Measurements from ENCODE around the gene EPHA5.

The EPHA5 gene

DNA sequence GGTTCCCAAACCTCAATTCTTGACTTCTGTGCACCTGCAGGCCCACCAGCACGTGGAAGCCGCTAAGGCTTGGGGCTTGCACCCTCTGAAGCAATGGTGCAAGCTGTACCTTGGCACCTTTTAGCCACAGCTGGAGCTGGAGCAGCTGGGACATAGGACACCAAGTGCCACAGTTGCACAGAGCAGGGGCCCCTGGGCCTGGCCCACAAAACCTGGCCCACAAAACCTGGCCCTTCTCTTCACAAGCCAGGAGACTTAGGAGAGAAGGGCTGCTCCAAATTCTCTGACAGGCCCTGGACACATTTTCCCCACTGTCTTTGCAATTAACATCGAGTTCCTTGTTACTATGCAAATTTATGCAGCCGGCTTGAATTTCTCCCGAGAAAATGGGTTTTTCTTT is 197.8 kb downstream of the EPHA5 start (continued):
- TF ChIP-seq, protein P1, sequence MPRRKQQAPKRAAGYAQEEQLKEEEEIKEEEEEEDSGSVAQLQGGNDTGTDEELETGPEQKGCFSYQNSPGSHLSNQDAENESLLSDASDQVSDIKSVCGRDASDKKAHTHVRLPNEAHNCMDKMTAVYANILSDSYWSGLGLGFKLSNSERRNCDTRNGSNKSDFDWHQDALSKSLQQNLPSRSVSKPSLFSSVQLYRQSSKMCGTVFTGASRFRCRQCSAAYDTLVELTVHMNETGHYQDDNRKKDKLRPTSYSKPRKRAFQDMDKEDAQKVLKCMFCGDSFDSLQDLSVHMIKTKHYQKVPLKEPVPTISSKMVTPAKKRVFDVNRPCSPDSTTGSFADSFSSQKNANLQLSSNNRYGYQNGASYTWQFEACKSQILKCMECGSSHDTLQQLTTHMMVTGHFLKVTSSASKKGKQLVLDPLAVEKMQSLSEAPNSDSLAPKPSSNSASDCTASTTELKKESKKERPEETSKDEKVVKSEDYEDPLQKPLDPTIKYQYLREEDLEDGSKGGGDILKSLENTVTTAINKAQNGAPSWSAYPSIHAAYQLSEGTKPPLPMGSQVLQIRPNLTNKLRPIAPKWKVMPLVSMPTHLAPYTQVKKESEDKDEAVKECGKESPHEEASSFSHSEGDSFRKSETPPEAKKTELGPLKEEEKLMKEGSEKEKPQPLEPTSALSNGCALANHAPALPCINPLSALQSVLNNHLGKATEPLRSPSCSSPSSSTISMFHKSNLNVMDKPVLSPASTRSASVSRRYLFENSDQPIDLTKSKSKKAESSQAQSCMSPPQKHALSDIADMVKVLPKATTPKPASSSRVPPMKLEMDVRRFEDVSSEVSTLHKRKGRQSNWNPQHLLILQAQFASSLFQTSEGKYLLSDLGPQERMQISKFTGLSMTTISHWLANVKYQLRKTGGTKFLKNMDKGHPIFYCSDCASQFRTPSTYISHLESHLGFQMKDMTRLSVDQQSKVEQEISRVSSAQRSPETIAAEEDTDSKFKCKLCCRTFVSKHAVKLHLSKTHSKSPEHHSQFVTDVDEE (CRISPR knock-in tag; IDR thresholded peaks at IDR 0.05): no peak
- no peak for TF ChIP-seq ISL1 (CRISPR knock-in tag; IDR thresholded peaks at IDR 0.05)

DNA sequence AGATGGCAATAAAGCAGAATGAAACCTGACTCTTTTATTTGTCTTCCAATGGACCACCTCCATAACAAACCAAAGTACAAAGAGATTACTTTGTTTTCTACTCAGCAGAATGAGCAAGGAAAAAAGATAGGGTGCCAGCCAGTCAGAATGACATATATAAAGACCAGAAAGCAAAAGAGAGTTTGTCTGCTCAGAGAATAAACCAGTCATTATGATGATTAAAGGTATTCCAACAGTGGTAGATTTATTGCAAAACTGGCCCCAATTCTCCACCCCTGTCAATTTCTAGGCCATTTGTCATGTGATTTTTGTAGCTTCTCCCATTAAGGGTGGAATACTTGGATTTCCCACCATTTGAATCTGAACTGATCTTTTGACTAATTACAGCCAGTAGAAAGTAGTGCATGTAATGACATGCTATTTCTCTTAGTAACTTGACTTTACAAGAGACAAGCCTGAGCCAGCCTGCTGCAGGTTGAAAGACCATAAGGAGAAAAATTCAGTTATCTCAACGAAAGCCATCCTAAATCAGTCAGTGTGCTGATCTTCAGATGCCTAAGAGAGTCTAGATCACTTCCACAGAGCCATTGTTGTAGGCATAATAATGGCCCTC is 203.1 kb downstream of the EPHA5 start:
- TF ChIP-seq TOX (CRISPR knock-in tag; IDR thresholded peaks at IDR 0.05; ENCODE audit: borderline replicate concordance) (no peak), TCF4 (CRISPR knock-in tag; IDR thresholded peaks at IDR 0.05; ENCODE audit: borderline replicate concordance) (no peak), ZFP3 (CRISPR knock-in tag; IDR thresholded peaks at IDR 0.05) (no peak), GLIS3 (CRISPR knock-in tag; IDR thresholded peaks at IDR 0.05) (no peak), ISL1 (CRISPR knock-in tag; IDR thresholded peaks at IDR 0.05) (no peak), ZNF565 (CRISPR knock-in tag; conservative IDR thresholded peaks at IDR 0.05; ENCODE audit: low read depth) (no peak), ZNF8 (CRISPR knock-in tag; IDR thresholded peaks at IDR 0.05) (no peak), SNAI2 (CRISPR knock-in tag; IDR thresholded peaks at IDR 0.05) (no peak), BACH2 (CRISPR knock-in tag; IDR thresholded peaks at IDR 0.05; ENCODE audit: borderline replicate concordance) (no peak), ZC3H10 (CRISPR knock-in tag; IDR thresholded peaks at IDR 0.05) (no peak), CSDC2 (CRISPR knock-in tag; IDR thresholded peaks at IDR 0.05) (no peak), OSR1 (CRISPR knock-in tag; IDR thresholded peaks at IDR 0.05) (no peak)
- TF ChIP-seq, protein P1 (CRISPR knock-in tag; IDR thresholded peaks at IDR 0.05): no peak
- TF ChIP-seq, protein P2, sequence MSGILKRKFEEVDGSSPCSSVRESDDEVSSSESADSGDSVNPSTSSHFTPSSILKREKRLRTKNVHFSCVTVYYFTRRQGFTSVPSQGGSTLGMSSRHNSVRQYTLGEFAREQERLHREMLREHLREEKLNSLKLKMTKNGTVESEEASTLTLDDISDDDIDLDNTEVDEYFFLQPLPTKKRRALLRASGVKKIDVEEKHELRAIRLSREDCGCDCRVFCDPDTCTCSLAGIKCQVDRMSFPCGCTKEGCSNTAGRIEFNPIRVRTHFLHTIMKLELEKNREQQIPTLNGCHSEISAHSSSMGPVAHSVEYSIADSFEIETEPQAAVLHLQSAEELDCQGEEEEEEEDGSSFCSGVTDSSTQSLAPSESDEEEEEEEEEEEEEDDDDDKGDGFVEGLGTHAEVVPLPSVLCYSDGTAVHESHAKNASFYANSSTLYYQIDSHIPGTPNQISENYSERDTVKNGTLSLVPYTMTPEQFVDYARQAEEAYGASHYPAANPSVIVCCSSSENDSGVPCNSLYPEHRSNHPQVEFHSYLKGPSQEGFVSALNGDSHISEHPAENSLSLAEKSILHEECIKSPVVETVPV (CRISPR knock-in tag; IDR thresholded peaks at IDR 0.05): no peak
- TF ChIP-seq, protein P3, sequence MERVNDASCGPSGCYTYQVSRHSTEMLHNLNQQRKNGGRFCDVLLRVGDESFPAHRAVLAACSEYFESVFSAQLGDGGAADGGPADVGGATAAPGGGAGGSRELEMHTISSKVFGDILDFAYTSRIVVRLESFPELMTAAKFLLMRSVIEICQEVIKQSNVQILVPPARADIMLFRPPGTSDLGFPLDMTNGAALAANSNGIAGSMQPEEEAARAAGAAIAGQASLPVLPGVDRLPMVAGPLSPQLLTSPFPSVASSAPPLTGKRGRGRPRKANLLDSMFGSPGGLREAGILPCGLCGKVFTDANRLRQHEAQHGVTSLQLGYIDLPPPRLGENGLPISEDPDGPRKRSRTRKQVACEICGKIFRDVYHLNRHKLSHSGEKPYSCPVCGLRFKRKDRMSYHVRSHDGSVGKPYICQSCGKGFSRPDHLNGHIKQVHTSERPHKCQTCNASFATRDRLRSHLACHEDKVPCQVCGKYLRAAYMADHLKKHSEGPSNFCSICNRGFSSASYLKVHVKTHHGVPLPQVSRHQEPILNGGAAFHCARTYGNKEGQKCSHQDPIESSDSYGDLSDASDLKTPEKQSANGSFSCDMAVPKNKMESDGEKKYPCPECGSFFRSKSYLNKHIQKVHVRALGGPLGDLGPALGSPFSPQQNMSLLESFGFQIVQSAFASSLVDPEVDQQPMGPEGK (CRISPR knock-in tag; IDR thresholded peaks at IDR 0.05; ENCODE audit: borderline replicate concordance): no peak
- TF ChIP-seq, protein P4, sequence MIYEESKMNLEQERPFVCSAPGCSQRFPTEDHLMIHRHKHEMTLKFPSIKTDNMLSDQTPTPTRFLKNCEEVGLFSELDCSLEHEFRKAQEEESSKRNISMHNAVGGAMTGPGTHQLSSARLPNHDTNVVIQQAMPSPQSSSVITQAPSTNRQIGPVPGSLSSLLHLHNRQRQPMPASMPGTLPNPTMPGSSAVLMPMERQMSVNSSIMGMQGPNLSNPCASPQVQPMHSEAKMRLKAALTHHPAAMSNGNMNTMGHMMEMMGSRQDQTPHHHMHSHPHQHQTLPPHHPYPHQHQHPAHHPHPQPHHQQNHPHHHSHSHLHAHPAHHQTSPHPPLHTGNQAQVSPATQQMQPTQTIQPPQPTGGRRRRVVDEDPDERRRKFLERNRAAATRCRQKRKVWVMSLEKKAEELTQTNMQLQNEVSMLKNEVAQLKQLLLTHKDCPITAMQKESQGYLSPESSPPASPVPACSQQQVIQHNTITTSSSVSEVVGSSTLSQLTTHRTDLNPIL (CRISPR knock-in tag; IDR thresholded peaks at IDR 0.05; ENCODE audit: low read depth): no peak
- TF ChIP-seq, protein P5, sequence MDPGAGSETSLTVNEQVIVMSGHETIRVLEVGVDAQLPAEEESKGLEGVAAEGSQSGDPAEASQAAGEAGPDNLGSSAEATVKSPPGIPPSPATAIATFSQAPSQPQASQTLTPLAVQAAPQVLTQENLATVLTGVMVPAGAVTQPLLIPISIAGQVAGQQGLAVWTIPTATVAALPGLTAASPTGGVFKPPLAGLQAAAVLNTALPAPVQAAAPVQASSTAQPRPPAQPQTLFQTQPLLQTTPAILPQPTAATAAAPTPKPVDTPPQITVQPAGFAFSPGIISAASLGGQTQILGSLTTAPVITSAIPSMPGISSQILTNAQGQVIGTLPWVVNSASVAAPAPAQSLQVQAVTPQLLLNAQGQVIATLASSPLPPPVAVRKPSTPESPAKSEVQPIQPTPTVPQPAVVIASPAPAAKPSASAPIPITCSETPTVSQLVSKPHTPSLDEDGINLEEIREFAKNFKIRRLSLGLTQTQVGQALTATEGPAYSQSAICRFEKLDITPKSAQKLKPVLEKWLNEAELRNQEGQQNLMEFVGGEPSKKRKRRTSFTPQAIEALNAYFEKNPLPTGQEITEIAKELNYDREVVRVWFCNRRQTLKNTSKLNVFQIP (CRISPR knock-in tag; IDR thresholded peaks at IDR 0.05; ENCODE audit: borderline replicate concordance, low read depth): no peak
- ATAC-seq: no peak

DNA sequence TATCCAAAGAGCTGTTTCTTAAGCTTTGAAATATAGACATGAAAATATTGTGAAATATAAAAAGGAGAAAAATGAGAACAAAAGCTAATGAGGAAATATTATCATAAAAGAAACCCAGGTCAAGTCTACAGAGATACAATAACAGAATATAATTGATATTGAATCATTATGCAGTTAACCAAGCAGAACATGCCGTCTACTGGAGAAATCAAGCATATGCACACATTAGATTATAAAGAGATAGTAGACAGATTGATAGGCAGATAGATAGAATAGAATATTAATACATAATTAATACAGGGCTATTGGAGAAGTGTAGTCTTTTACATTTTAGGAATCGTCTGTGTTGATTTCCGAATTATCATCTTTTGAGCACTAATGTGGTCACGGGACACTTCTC is 208.5 kb downstream of the EPHA5 start:
- ATAC-seq: no peak
- TF ChIP-seq SNAI2 (CRISPR knock-in tag; IDR thresholded peaks at IDR 0.05): no peak
- TF ChIP-seq RARB (CRISPR knock-in tag; IDR thresholded peaks at IDR 0.05): no peak
- no peak for TF ChIP-seq OSR1 (CRISPR knock-in tag; IDR thresholded peaks at IDR 0.05)
- TF ChIP-seq ZNF565 (CRISPR knock-in tag; conservative IDR thresholded peaks at IDR 0.05; ENCODE audit: low read depth): no peak
- TF ChIP-seq, protein P5 (CRISPR knock-in tag; IDR thresholded peaks at IDR 0.05; ENCODE audit: borderline replicate concordance, low read depth): no peak
- no peak for TF ChIP-seq ISL1 (CRISPR knock-in tag; IDR thresholded peaks at IDR 0.05)
- no peak for TF ChIP-seq ESRRG (CRISPR knock-in tag; IDR thresholded peaks at IDR 0.05)
- TF ChIP-seq, protein P4 (CRISPR knock-in tag; IDR thresholded peaks at IDR 0.05; ENCODE audit: low read depth): no peak
- TF ChIP-seq PPARA (CRISPR knock-in tag; IDR thresholded peaks at IDR 0.05; ENCODE audit: borderline replicate concordance): no peak
- TF ChIP-seq ZFP30 (CRISPR knock-in tag; IDR thresholded peaks at IDR 0.05): no peak
- TF ChIP-seq CSDC2 (CRISPR knock-in tag; IDR thresholded peaks at IDR 0.05): no peak

Data from SK-N-SH treated with all-trans-retinoic acid at 6 μM for 48 hours (cell line).